Activated CD8-positive, alpha-beta T cell treated with anti-CD3 and anti-CD28 coated beads, Interleukin-2, amount 10 ng/mL, durations not matched to agents 7 days and 5 days (primary cell): ENCODE results near the gene PTPRF. TPM values are rescaled to one million over a fixed set of nuclear protein-coding genes. Genes with fewer than 3 reads are reported as not detected.

ENCODE experiments used
- ATAC-seq: fragments of 150-1000 bp; cut with Tn5 transposase; one replicate; pipeline ENCODE4 v1.10.0; 2021; ENCODE audit warnings: moderate library complexity
- CTCF ChIA-PET: fragments of 350-600 bp; sonication (Branson Sonifier 250); formaldehyde crosslinking; loops from one replicate; lab custom pipeline; 2021; ENCODE audit warnings: antibody characterized with exemption; lab: Charles Lee
- POLR2A ChIA-PET: fragments of 350-600 bp; sonication (Branson Sonifier 250); formaldehyde crosslinking; loops from one replicate; lab custom pipeline; 2021; ENCODE audit warnings: antibody characterized with exemption; lab: Charles Lee
- DNase-seq: peaks from one replicate; pipeline ENCODE4 v3.0.0-alpha.2; 2020
- H3K27ac Mint-ChIP-seq: one replicate; pipeline ENCODE4 v1.8.0; 2021; ENCODE audit warnings: mild to moderate bottlenecking, mixed read lengths
- H3K27me3 Mint-ChIP-seq: one replicate; pipeline ENCODE4 v1.8.0; 2021; ENCODE audit warnings: low read depth, mixed read lengths
- H3K36me3 Mint-ChIP-seq: one replicate; pipeline ENCODE4 v1.8.0; 2021; ENCODE audit warnings: low read depth, mixed read lengths
- H3K4me1 Mint-ChIP-seq: one replicate; pipeline ENCODE4 v1.8.0; 2021; ENCODE audit warnings: low read depth, mixed read lengths
- H3K4me3 Mint-ChIP-seq: one replicate; pipeline ENCODE4 v1.8.0; 2021; ENCODE audit warnings: mild to moderate bottlenecking, mixed read lengths
- H3K9me3 Mint-ChIP-seq: one replicate; pipeline ENCODE4 v1.8.0; 2022; ENCODE audit warnings: mixed read lengths; ENCODE audit not compliant: insufficient read depth
- total RNA-seq, 2 experiments: library from RNA; stranded (reverse); gene quantifications; one replicate each; pipeline ENCODE4 v1.2.3, GENCODE V29; 2021

PTPRF gene
- total RNA-seq, 2 experiments from 2014 or later = 0.61 to 0.65 TPM

GRCh38 chr1:43531107-43531905, 623 bp downstream of the PTPRF start:
- Mint-ChIP-seq H3K36me3 (no peaks in the 10 kb centered on the region), H3K4me1 (peaks cover 20% of the 10 kb centered on the region), H3K9me3 (no peaks in the 10 kb centered on the region), H3K27me3 (peaks cover 40% of the 10 kb centered on the region), H3K4me3 (peak overlapping the region; percentile 70), H3K27ac (no peak overlapping the region)
- POLR2A ChIA-PET = interaction anchor here (0.7 kb wide), 1 partner anchor 119 kb away, joined by 4 read pairs; the partner anchor contains the start of gene KDM4A
- DNase-seq (no peak), ATAC-seq (peak; percentile 20)
- CTCF ChIA-PET = interaction anchor here (1.1 to 3.2 kb wide), 6 partner anchors 119 to 505 kb away, joined by 3 to 18 read pairs (median 8); partner anchors contain the start of genes ARTN and KDM4A

GRCh38 chr1:43531906-43532584, 1.4 kb downstream of the PTPRF start:
- DNase-seq = no peak
- H3K4me1 Mint-ChIP-seq = peaks cover 20% of the 10 kb centered on the region
- POLR2A ChIA-PET = no interaction called here

GRCh38 chr1:43532716-43533115, 2.0 kb downstream of the PTPRF start:
- H3K4me1 Mint-ChIP-seq = peaks cover 20% of the 10 kb centered on the region
- H3K27me3 Mint-ChIP-seq = peaks cover 40% of the 10 kb centered on the region
- H3K27ac Mint-ChIP-seq = no peak overlapping the region
- no peaks in the 10 kb centered on the region for H3K36me3 Mint-ChIP-seq
- ATAC-seq (no peak), DNase-seq (no peak)
- no peaks in the 10 kb centered on the region for H3K9me3 Mint-ChIP-seq
- POLR2A ChIA-PET = no interaction called here
- CTCF ChIA-PET = interaction anchor here (1.2 kb wide), 1 partner anchor 402 kb away, joined by 3 read pairs; no protein-coding TSS in a partner anchor
- peak overlapping the region; percentile 24 for H3K4me3 Mint-ChIP-seq

More at GRCh38 chr1:43531906-43532584, 1.4 kb downstream of the PTPRF start:
- Mint-ChIP-seq H3K27me3 (peaks cover 40% of the 10 kb centered on the region), H3K36me3 (no peaks in the 10 kb centered on the region), H3K27ac (no peak overlapping the region), H3K4me3 (peak overlapping the region; percentile 70), H3K9me3 (no peaks in the 10 kb centered on the region)
- no peak for ATAC-seq
- CTCF ChIA-PET = interaction anchor here (1.2 kb wide), 1 partner anchor 403 kb away, joined by 3 read pairs; no protein-coding TSS in a partner anchor

GRCh38 chr1:43533584-43533983, 2.9 kb downstream of the PTPRF start:
- ChIA-PET CTCF (interaction anchor here (0.7 to 1.9 kb wide), 3 partner anchors 117 to 503 kb away, joined by 3 to 7 read pairs (median 3); no protein-coding TSS in a partner anchor), POLR2A (no interaction called here)
- Mint-ChIP-seq H3K9me3 (no peaks in the 10 kb centered on the region), H3K4me3 (no peak overlapping the region), H3K27ac (no peak overlapping the region), H3K4me1 (peaks cover 25% of the 10 kb centered on the region), H3K36me3 (no peaks in the 10 kb centered on the region), H3K27me3 (peaks cover 40% of the 10 kb centered on the region)
- ATAC-seq = no peak
- DNase-seq = no peak

GRCh38 chr1:43534256-43534655, 3.6 kb downstream of the PTPRF start:
- DNase-seq = no peak

GRCh38 chr1:43536196-43536863, 5.6 kb downstream of the PTPRF start:
- H3K36me3 Mint-ChIP-seq = no peaks in the 10 kb centered on the region
- peaks cover 24% of the 10 kb centered on the region for H3K27me3 Mint-ChIP-seq
- no peaks in the 10 kb centered on the region for H3K9me3 Mint-ChIP-seq
- H3K27ac Mint-ChIP-seq = no peak overlapping the region
- ChIA-PET CTCF (no interaction called here), POLR2A (no interaction called here)
- DNase-seq (no peak), ATAC-seq (no peak)
- no peak overlapping the region for H3K4me3 Mint-ChIP-seq
- H3K4me1 Mint-ChIP-seq = peaks cover 20% of the 10 kb centered on the region

More at GRCh38 chr1:43534256-43534655, 3.6 kb downstream of the PTPRF start:
- ChIA-PET POLR2A (no interaction called here), CTCF (interaction anchor here (1.9 kb wide), 1 partner anchor 401 kb away, joined by 7 read pairs; no protein-coding TSS in a partner anchor)
- Mint-ChIP-seq H3K27me3 (peaks cover 37% of the 10 kb centered on the region), H3K27ac (no peak overlapping the region), H3K4me1 (peaks cover 30% of the 10 kb centered on the region), H3K36me3 (no peaks in the 10 kb centered on the region), H3K4me3 (no peak overlapping the region), H3K9me3 (no peaks in the 10 kb centered on the region)
- no peak for ATAC-seq

- H3K4me1 Mint-ChIP-seq = peaks cover 17% of the 10 kb centered on the region
- H3K36me3 Mint-ChIP-seq = no peaks in the 10 kb centered on the region
- no peaks in the 10 kb centered on the region for H3K9me3 Mint-ChIP-seq
- CTCF ChIA-PET = no interaction called here
- DNase-seq = no peak
- H3K27ac Mint-ChIP-seq = no peak overlapping the region
- POLR2A ChIA-PET = no interaction called here
- peaks cover 20% of the 10 kb centered on the region for H3K27me3 Mint-ChIP-seq
- no peak overlapping the region for H3K4me3 Mint-ChIP-seq
- ATAC-seq = no peak
These were observed 6.2 kb downstream of the PTPRF start for GRCh38 chr1:43536864-43537358.

GRCh38 chr1:43537423-43538142, 6.9 kb downstream of the PTPRF start:
- CTCF ChIA-PET = interaction anchor here (1.0 kb wide), 1 partner anchor 8 kb away, joined by 3 read pairs; no protein-coding TSS in a partner anchor
- no peaks in the 10 kb centered on the region for H3K9me3 Mint-ChIP-seq
- no peak for DNase-seq

GRCh38 chr1:43538143-43538487, 7.4 kb downstream of the PTPRF start:
- Mint-ChIP-seq H3K27me3 (peaks cover 8% of the 10 kb centered on the region), H3K4me1 (peaks cover 15% of the 10 kb centered on the region), H3K4me3 (no peak overlapping the region), H3K9me3 (no peaks in the 10 kb centered on the region), H3K27ac (peak overlapping the region; percentile 22), H3K36me3 (no peaks in the 10 kb centered on the region)
- ATAC-seq (no peak), DNase-seq (no peak)
- CTCF ChIA-PET = interaction anchor here (1.0 kb wide), 1 partner anchor 8 kb away, joined by 3 read pairs; no protein-coding TSS in a partner anchor
- POLR2A ChIA-PET = no interaction called here

More at GRCh38 chr1:43537423-43538142, 6.9 kb downstream of the PTPRF start:
- no peak for ATAC-seq
- Mint-ChIP-seq H3K4me3 (no peak overlapping the region), H3K4me1 (peaks cover 15% of the 10 kb centered on the region), H3K27ac (no peak overlapping the region), H3K36me3 (no peaks in the 10 kb centered on the region), H3K27me3 (peaks cover 14% of the 10 kb centered on the region)
- POLR2A ChIA-PET = no interaction called here

- ATAC-seq = no peak
- H3K4me3 Mint-ChIP-seq = no peak overlapping the region
These were observed 8.3 kb downstream of the PTPRF start for GRCh38 chr1:43538969-43539368.

More at GRCh38 chr1:43538969-43539368, 8.3 kb downstream of the PTPRF start:
- Mint-ChIP-seq H3K9me3 (no peaks in the 10 kb centered on the region), H3K27me3 (peaks cover 3% of the 10 kb centered on the region), H3K27ac (no peak overlapping the region), H3K36me3 (no peaks in the 10 kb centered on the region), H3K4me1 (peaks cover 15% of the 10 kb centered on the region)
- no peak for DNase-seq
- ChIA-PET CTCF (no interaction called here), POLR2A (interaction anchor here (0.7 kb wide), 1 partner anchor 410 kb away, joined by 3 read pairs; no protein-coding TSS in a partner anchor)
